H7 (cell line): ENCODE results near the gene CARS2. TPM values are rescaled to one million over a fixed set of nuclear protein-coding genes. Genes with fewer than 3 reads are reported as not detected.
A peak's percentile ranks its signal among the peaks of the same experiment; 100 is the strongest.
"Not testable (repeated sequence)": the region's sequence is repeated elsewhere in the genome, so short reads cannot be mapped to it uniquely, and the experiment has no call there.

Source experiments
- DNase-seq: peaks from one replicate; pipeline ENCODE4 v3.0.0; 2012
- H3K27me3 ChIP-seq: 2 replicates; pipeline ENCODE4 v1.6.0; 2011; ENCODE audit warnings: mild to moderate bottlenecking, low read length; ENCODE audit not compliant: control insufficient read depth, insufficient read depth
- H3K36me3 ChIP-seq: replicated peaks from 2 replicates; pipeline ENCODE4 v1.5.1; 2011; ENCODE audit warnings: low read length; ENCODE audit not compliant: control insufficient read depth, insufficient read depth
- H3K4me3 ChIP-seq: 2 replicates; pipeline ENCODE4 v1.5.1; 2011; ENCODE audit warnings: low read depth, mild to moderate bottlenecking, control low read depth, low read length, moderate library complexity; ENCODE audit not compliant: insufficient read depth
- total RNA-seq: library from RNA; depleted of rRNA; stranded (reverse); fragments of >200 nt; shearing (Covaris generic); gene quantifications from 2 replicates; pipeline ENCODE4 v1.2.3, GENCODE V29; 2014

The CARS2 gene
- total RNA-seq, 1 experiment from 2014 or later, result 44.3 TPM

DNA sequence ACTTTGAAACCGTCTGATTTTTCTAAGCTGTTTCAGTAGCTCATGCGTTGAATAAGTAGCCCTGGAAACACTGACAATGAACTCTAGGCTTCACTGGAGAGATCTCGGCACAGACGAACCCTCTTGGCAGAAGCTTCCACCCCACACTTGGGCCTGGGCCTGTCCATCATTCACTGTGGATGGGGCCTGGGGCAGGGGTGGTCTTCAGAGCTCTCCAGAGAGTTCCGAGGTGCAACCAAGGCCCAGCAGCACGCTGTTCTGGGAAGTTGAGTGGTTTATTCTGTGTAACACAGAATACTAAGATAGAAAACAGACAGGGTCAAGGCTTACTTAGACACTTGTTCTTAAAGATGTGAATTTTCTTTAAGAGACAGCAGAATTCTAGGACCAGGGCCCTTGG lies 68.6 kb downstream of the CARS2 start:
- Histone ChIP-seq H3K4me3 (no peak overlapping the region), H3K36me3 (peaks cover 21% of the 10 kb centered on the region), H3K27me3 (no peaks in the 10 kb centered on the region)
- DNase-seq, result no peak

DNA sequence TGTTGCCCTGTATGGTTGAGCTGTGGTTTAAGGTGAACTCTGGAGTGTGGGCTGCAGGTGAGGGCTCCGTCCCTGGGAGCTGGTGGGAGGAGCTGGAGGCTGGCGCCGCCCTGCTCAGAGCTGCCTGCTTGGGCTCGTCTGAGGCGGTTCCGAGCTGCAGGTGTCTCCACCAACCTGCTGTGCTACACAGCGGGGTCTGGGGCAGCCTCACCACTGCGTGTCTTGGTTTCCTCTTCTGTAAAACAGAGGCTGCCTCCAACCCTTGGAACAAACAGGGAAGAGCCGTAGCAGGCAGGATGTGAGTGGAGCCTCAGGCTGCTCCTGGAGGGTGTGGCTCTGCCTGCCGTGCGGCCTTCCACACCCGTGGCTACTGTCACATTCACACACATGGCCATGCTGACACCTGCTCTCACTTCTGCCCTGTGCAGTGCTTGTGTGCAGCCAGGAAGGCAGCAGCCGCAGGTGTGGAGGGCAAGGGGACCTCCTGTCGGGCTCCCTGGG lies 69.2 kb downstream of the CARS2 start:
- Histone ChIP-seq H3K36me3 (peaks cover 21% of the 10 kb centered on the region), H3K4me3 (no peak overlapping the region), H3K27me3 (no peaks in the 10 kb centered on the region)
- DNase-seq, result peak; percentile 59

DNA sequence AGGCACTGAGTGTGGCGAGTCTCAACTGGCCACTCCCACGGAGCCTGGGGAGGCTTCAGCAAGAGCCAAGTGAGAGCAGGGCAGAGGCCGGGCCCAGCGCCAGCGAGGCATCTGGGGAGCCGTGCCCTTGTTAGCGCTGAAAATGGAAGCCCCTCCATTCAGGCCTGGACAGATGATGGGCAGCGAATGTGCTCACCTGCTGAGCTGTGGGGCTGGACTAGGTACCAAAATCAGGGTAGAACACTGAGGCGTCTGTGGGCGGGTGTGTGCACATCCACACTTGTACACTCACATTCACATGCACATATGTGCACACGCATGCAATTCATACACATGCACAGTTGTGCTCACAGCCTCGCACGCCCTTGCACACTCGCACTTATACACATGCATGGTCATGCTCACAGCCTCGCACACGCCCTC lies 69.9 kb downstream of the CARS2 start:
- peak; percentile 38 for DNase-seq
- Histone ChIP-seq H3K36me3 (peaks cover 21% of the 10 kb centered on the region), H3K4me3 (no peak overlapping the region), H3K27me3 (no peaks in the 10 kb centered on the region)

DNA sequence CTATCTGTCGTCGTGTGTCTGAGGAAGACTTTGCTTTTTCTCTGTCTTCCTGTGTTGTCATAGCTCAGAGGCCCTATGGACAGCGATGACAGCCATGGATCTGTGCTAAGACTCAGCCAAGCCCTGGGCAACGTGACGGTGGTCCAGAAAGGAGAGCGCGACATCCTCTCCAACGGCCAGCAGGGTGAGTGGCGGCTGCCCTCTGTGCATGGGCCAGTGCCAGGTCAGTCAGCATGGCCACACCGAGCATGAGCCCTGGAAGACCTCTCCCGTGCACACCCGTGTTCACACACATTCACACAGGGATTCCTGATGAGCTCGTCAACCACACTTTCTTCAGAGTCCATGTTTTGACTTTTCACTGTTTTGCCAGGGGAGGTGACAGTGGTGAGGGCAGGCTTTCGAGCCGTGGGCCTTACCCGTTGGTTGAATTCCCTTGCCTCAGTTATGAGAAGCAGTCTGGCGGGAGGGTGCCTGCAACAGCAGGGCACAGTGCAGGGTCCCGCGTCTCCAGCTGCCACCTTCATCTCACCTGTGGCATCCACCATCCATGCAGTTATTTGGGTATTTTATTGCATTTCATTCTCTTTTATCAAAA lies 70.4 kb downstream of the CARS2 start:
- Histone ChIP-seq H3K27me3 (no peaks in the 10 kb centered on the region), H3K36me3 (peaks cover 21% of the 10 kb centered on the region)
- DNase-seq, result peak; percentile 44

DNA sequence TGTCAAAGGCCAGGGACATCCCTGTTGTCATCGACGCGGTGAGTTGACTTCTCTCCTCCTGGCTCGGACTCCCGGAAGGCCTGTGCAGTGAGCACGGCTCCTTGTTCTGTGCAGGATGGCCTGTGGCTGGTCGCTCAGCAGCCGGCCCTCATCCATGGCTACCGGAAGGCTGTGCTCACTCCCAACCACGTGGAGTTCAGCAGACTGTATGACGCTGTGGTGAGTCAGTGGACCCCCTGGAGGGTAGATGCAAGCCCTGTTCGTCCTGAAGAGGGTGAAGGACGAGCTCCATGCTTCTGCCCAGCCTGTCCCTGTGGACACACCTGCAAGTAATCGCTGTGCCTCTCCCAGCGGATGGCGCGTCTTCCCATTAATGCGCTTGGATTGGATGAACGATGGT lies 71.4 kb downstream of the CARS2 start:
- no peak overlapping the region for H3K4me3 ChIP-seq
- H3K27me3 ChIP-seq, result no peaks in the 10 kb centered on the region
- peak; percentile 46 for DNase-seq
- peaks cover 20% of the 10 kb centered on the region for H3K36me3 ChIP-seq

More for the DNA sequence above, 70.4 kb downstream of the CARS2 start:
- H3K4me3 ChIP-seq, result no peak overlapping the region

DNA sequence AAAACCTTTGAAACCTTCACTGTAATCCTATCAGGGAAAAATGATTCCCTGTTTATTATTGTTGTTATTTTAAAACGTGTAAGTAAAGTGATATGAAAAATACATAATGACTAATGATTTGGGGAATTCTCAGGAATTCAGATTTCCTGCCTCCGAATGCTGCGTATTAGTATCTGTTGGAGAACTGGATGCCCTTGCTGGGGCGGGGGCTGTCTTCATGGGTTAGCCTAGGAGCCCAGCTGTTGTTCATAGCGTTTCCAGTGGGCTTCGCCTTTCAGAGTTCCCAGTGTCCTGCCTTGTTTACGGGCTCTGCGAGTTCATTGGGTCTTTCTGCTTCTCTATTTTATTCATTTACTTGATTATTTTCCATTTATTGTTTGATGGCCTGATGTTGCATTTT lies 72.1 kb downstream of the CARS2 start:
- Histone ChIP-seq H3K36me3 (peaks cover 16% of the 10 kb centered on the region), H3K27me3 (no peaks in the 10 kb centered on the region)
- DNase-seq, result peak; percentile 34

DNA sequence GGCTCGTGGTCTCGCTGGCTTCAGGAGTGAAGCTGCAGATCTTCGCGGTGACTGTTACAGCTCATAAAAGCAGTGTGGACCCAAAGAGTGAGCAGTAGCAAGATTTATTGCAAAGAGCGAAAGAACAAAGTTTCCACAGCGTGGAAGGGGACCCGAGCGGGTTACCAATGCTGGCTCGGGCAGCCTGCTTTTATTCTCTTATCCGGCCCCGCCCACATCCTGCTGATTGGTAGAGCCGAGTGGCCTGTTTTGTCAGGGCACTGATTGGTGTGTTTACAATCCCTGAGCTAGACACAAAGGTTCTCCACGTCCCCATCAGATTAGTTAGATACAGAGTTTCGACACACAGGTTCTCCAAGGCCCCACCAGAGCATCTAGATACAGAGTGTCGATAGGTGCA lies 73.7 kb downstream of the CARS2 start:
- not testable (repeated sequence) for H3K27me3 ChIP-seq, H3K4me3 ChIP-seq, DNase-seq
- H3K36me3 ChIP-seq, result peaks cover 15% of the 10 kb centered on the region

More for the DNA sequence above, 72.1 kb downstream of the CARS2 start:
- H3K4me3 ChIP-seq, result no peak overlapping the region

DNA sequence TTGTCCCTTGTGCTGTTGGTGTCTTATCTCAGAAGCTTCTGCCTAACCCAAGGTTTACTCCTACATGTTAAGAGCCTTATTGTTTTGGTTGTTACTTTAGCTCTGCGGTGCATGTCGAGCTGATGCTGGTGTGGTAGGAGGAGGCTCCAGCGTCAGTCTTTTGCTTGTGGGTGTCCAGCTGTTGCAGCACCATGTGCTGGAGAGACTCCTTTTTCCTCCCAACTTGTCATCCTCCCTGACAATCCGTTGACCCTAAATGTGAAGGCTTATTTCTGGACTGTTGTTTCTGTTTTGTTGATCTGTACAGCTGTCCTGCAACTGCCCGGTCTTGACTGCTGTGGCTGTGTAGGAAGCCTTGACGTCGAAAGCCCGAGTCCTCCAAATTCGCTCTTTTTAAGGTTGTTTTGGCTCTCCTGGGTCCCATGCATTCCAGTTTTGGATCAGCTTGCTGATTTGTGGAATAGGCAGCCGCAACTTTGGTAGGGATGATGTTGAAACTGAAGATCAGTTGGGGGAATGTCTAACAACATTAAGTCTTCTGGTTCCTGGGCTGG lies 75.3 kb downstream of the CARS2 start:
- DNase-seq, result no peak
- Histone ChIP-seq H3K4me3 (no peak overlapping the region), H3K27me3 (no peaks in the 10 kb centered on the region), H3K36me3 (peaks cover 12% of the 10 kb centered on the region)

DNA sequence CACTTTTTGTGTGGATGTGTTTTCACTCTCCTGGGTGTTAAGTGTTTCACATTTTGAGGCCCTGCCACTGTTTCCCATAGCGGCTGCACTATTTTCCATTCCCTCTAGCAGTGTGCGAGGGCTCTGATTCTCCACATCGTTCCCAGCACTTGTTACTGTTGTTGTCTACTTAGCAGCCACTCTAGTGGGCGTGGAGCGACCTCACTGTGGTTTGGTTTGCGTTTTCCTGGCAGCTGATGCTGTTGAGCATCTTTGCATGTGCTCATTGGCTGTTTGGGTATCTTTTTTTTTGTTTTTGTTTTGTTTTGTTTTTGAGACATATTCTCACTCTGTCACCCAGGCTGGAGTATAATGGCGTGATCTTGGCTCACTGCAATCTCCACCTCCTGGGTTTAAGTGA lies 76.2 kb downstream of the CARS2 start:
- no peak for DNase-seq
- Histone ChIP-seq H3K27me3 (no peaks in the 10 kb centered on the region), H3K36me3 (peaks cover 4% of the 10 kb centered on the region), H3K4me3 (no peak overlapping the region)

DNA sequence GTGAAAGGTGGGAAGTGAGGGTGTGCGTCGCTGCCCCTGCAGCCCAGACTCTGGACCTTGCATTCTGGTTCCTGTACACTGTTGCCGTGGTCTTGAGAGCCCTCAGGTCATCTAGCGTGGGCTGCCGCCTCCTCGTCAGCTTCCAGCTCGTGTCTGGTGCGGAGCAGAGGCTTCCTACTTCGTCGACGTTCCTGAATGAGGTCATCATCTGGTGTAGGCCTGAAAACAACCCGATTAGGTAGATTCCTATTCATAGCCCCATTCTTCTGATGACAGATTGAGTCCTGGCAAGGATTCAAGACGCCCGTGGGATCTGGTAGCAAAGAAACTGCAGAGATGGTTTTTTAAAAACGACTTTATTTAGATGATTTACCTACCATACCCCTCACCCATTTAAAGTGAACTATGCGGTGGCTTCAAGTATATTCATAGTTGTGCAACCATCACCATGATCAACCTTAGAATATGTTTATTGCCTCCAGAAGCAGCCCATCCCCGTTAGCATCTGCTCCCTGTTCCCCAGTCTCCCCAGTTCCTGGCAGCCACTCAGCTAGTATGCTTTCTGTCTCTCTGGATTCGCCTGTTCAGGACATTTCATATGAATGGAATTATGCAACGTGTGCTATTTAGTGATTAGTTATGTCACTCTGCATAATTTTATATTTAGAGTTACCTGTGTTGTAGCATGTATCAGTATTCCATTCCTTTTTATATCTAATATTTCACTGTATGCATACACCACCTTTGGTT lies 76.8 kb downstream of the CARS2 start:
- no peak for DNase-seq
- H3K27me3 ChIP-seq, result no peaks in the 10 kb centered on the region
- no peak overlapping the region for H3K4me3 ChIP-seq
- H3K36me3 ChIP-seq, result peaks cover 2% of the 10 kb centered on the region; the same call in 1 of the 2 replicates

DNA sequence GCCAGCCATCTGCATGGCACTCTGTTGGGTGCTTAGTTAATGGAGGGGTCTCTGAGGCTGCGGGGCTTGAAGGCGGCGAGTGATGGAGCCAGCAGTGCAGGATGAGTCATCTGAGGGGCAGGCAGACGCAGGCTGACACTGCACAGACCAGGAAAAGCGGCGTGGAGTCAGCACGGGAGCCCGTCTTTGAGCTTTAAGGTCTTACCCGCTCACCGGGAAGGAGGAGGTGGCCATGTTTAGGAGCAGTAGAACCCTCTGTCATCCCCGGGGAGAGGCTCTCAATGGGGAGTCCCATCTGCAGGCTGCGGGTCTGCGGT lies 77.5 kb downstream of the CARS2 start:
- DNase-seq, result peak; percentile 35
- no peak overlapping the region for H3K4me3 ChIP-seq
- H3K36me3 ChIP-seq, result peaks cover 2% of the 10 kb centered on the region; the same call in 1 of the 2 replicates
- H3K27me3 ChIP-seq, result no peaks in the 10 kb centered on the region

DNA sequence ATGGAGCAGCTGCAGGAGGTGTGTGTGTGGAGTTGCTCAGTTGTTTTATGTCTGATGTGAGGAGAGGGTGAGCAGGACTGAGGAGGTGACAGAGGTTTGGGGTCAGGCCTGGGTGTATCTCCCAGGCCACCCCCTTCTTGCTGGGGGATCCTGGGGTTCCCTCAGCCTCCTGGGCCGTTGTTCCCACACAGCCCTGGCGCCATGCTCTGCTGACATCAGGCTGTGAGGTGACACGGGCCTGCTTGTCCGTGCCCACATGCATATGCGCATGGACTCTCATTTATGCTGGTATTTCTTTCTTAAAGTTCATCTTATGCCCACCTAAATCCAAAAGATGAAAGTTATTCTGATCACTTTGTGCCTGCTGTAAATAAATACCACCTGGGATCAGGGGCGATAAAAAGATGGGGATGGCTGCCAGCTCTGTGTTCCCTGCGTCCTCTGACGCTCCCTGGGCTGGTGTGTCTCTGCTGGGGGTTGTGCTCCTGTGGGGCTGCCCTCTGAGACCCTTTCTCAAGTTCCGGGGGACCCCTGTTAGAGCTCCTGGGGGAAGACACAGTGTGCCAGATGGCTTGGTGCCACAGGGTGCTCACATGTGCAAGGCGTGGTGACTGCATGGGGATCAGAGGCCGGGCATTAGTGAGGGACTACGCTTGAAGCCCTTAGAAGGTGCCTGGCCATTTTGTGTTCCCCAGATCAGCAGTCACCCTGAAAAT lies 78.0 kb downstream of the CARS2 start:
- Histone ChIP-seq H3K27me3 (no peaks in the 10 kb centered on the region), H3K4me3 (no peak overlapping the region), H3K36me3 (peaks cover 5% of the 10 kb centered on the region)
- peak; percentile 27 for DNase-seq

DNA sequence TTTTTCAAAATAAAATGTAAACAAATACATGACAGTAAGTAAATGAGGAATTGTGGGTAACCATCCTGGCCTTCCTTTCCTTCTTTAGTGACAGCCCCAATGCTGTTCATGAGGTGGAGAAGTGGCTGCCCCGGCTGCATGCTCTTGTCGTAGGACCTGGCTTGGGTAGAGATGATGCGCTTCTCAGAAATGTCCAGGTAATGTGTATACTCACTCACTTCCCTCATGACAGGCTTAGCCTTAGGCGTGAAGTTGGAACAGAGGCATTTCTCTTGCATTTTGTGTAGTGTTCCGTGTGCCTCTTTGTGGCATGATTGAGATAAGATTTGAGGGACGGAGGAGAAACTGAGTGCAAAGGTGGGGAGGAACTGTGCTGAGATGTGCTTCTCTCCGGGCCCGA lies 78.6 kb downstream of the CARS2 start:
- H3K4me3 ChIP-seq, result no peak overlapping the region
- H3K36me3 ChIP-seq, result peaks cover 6% of the 10 kb centered on the region
- no peak for DNase-seq
- no peaks in the 10 kb centered on the region for H3K27me3 ChIP-seq

DNA sequence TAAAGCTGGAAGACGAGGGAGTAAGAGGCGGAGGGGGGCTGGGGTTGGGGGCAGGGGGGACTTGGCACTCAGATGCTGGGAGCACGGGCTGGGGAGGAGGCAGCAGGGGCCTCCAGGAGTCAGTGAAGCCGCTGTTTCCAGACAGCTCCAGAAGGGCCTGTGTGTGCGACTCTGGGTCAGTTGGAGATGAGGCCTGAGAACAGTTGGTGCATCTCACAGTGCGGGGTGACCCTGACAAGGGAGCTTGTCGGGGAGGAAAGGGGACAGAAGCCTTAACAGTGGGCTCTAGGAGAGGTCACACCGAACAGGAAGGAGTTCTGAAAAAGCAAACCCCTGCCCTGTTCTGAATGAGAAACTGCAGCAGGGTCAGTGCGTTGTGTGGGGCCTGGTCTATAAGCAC lies 79.4 kb downstream of the CARS2 start:
- H3K36me3 ChIP-seq, result peaks cover 6% of the 10 kb centered on the region
- no peak overlapping the region for H3K4me3 ChIP-seq
- H3K27me3 ChIP-seq, result no peaks in the 10 kb centered on the region
- DNase-seq, result peak; percentile 52
